HL-60 (cell line): ENCODE results near the gene NAAA.
"Not testable (repeated sequence)": the region's sequence is repeated elsewhere in the genome, so short reads cannot be mapped to it uniquely, and the experiment has no call there.

Experiments used
- POLR2AphosphoS5 ChIP-seq: IDR thresholded peaks from 2 replicates; pipeline ENCODE4 v1.6.1; 2012; ENCODE audit warnings: low read depth
- SPI1 ChIP-seq: IDR thresholded peaks from 2 replicates; pipeline ENCODE4 v1.6.1; 2012; ENCODE audit warnings: low read depth, mild to moderate bottlenecking, borderline replicate concordance
- TF ChIP-seq, protein P1 (sequence below): IDR thresholded peaks from one replicate; pipeline ENCODE4 v1.5.1; 2011; ENCODE audit warnings: low read length, control low read depth, inconsistent platforms; ENCODE audit not compliant: insufficient read depth
- TF ChIP-seq, protein P2 (sequence below): IDR thresholded peaks from 2 replicates; pipeline ENCODE4 v1.6.1; 2012; ENCODE audit warnings: low read depth; ENCODE audit not compliant: insufficient replicate concordance

DNA sequence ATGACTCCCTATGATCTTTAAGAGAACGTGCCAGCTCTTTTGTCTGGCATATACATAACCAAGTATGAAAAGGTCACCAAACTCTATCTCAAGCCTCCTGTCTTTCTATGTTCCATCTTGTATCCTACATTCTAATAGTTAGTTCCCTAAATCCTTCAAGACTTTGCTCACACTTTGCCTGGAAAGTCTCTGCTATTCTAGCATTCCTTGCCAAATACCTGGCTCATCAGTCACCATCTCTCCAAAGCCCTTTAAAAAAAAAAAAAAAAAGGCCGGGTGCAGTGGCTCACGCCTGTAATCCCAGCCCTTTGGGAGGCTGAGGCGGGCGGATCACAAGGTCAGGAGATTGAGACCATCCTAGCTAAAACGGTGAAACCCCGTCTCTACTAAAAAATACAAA is 17.7 kb upstream of the NAAA start:
- TF ChIP-seq POLR2AphosphoS5, SPI1: not testable (repeated sequence)
- TF ChIP-seq, protein P1, sequence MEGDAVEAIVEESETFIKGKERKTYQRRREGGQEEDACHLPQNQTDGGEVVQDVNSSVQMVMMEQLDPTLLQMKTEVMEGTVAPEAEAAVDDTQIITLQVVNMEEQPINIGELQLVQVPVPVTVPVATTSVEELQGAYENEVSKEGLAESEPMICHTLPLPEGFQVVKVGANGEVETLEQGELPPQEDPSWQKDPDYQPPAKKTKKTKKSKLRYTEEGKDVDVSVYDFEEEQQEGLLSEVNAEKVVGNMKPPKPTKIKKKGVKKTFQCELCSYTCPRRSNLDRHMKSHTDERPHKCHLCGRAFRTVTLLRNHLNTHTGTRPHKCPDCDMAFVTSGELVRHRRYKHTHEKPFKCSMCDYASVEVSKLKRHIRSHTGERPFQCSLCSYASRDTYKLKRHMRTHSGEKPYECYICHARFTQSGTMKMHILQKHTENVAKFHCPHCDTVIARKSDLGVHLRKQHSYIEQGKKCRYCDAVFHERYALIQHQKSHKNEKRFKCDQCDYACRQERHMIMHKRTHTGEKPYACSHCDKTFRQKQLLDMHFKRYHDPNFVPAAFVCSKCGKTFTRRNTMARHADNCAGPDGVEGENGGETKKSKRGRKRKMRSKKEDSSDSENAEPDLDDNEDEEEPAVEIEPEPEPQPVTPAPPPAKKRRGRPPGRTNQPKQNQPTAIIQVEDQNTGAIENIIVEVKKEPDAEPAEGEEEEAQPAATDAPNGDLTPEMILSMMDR = not testable (repeated sequence)
- TF ChIP-seq, protein P2, sequence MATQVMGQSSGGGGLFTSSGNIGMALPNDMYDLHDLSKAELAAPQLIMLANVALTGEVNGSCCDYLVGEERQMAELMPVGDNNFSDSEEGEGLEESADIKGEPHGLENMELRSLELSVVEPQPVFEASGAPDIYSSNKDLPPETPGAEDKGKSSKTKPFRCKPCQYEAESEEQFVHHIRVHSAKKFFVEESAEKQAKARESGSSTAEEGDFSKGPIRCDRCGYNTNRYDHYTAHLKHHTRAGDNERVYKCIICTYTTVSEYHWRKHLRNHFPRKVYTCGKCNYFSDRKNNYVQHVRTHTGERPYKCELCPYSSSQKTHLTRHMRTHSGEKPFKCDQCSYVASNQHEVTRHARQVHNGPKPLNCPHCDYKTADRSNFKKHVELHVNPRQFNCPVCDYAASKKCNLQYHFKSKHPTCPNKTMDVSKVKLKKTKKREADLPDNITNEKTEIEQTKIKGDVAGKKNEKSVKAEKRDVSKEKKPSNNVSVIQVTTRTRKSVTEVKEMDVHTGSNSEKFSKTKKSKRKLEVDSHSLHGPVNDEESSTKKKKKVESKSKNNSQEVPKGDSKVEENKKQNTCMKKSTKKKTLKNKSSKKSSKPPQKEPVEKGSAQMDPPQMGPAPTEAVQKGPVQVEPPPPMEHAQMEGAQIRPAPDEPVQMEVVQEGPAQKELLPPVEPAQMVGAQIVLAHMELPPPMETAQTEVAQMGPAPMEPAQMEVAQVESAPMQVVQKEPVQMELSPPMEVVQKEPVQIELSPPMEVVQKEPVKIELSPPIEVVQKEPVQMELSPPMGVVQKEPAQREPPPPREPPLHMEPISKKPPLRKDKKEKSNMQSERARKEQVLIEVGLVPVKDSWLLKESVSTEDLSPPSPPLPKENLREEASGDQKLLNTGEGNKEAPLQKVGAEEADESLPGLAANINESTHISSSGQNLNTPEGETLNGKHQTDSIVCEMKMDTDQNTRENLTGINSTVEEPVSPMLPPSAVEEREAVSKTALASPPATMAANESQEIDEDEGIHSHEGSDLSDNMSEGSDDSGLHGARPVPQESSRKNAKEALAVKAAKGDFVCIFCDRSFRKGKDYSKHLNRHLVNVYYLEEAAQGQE = not testable (repeated sequence)
